ENCODE measurements around the gene MS4A8.
A peak's percentile ranks its signal among the peaks of the same experiment; 100 is the strongest.
"Not testable (repeated sequence)": the region's sequence is repeated elsewhere in the genome, so short reads cannot be mapped to it uniquely, and the experiment has no call there.

Gene MS4A8

GRCh38 chr11:60699936-60700335 is 524 bp downstream of the MS4A8 start:
- Histone ChIP-seq H3K9ac (ENCODE audit: insufficient read length) (no peak overlapping the region), H3K9me3 (ENCODE audit: low read depth, low read length) (no peaks in the 10 kb centered on the region), H3K27ac (peak overlapping the region; percentile 75), H3K36me3 (ENCODE audit: insufficient read depth, low read length) (no peaks in the 10 kb centered on the region), H3K4me3 (peak overlapping the region; percentile 63)
- no peak for DNase-seq (ENCODE audit: low read depth, low spot score)
- TF ChIP-seq FOXP2 (optimal IDR thresholded peaks at IDR 0.05; ENCODE audit: control extremely low read depth, extremely low read length, insufficient read depth) (no peak), EZH2 (IDR thresholded peaks at IDR 0.05) (no peak), POLR2AphosphoS5 (IDR thresholded peaks at IDR 0.05; ENCODE audit: borderline replicate concordance, low read depth, low read length) (no peak)

- H3K9me3 ChIP-seq (ENCODE audit: low read depth, low read length): no peaks in the 10 kb centered on the region
- H3K27ac ChIP-seq: no peak overlapping the region
- no peak for DNase-seq (ENCODE audit: low read depth, low spot score)
- H3K4me3 ChIP-seq: no peak overlapping the region
- TF ChIP-seq FOXP2 (optimal IDR thresholded peaks at IDR 0.05; ENCODE audit: control extremely low read depth, extremely low read length, insufficient read depth): no peak
- no peak for TF ChIP-seq POLR2AphosphoS5 (IDR thresholded peaks at IDR 0.05; ENCODE audit: borderline replicate concordance, low read depth, low read length)
- H3K9ac ChIP-seq (ENCODE audit: insufficient read length): no peak overlapping the region
- no peaks in the 10 kb centered on the region for H3K36me3 ChIP-seq (ENCODE audit: insufficient read depth, low read length)
Observed at GRCh38 chr11:60700689-60701468, 1.5 kb downstream of the MS4A8 start.

GRCh38 chr11:60701469-60701818 is 2.0 kb downstream of the MS4A8 start:
- Histone ChIP-seq H3K9ac (ENCODE audit: insufficient read length) (no peak overlapping the region), H3K27ac (no peak overlapping the region), H3K36me3 (ENCODE audit: insufficient read depth, low read length) (no peaks in the 10 kb centered on the region), H3K4me3 (no peak overlapping the region), H3K9me3 (ENCODE audit: low read depth, low read length) (no peaks in the 10 kb centered on the region)
- TF ChIP-seq POLR2AphosphoS5 (IDR thresholded peaks at IDR 0.05; ENCODE audit: borderline replicate concordance, low read depth, low read length) (no peak), FOXP2 (optimal IDR thresholded peaks at IDR 0.05; ENCODE audit: control extremely low read depth, extremely low read length, insufficient read depth) (no peak), EZH2 (IDR thresholded peaks at IDR 0.05) (no peak)
- DNase-seq (ENCODE audit: low read depth, low spot score): no peak

GRCh38 chr11:60703374-60703773 is 4.0 kb downstream of the MS4A8 start:
- no peak overlapping the region for H3K9ac ChIP-seq (ENCODE audit: insufficient read length)
- TF ChIP-seq EZH2 (IDR thresholded peaks at IDR 0.05) (no peak), FOXP2 (optimal IDR thresholded peaks at IDR 0.05; ENCODE audit: control extremely low read depth, extremely low read length, insufficient read depth) (no peak), POLR2AphosphoS5 (IDR thresholded peaks at IDR 0.05; ENCODE audit: borderline replicate concordance, low read depth, low read length) (no peak)
- no peaks in the 10 kb centered on the region for H3K36me3 ChIP-seq (ENCODE audit: insufficient read depth, low read length)
- no peaks in the 10 kb centered on the region for H3K9me3 ChIP-seq (ENCODE audit: low read depth, low read length)
- no peak overlapping the region for H3K4me3 ChIP-seq
- no peak overlapping the region for H3K27ac ChIP-seq
- no peak for DNase-seq (ENCODE audit: low read depth, low spot score)

- H3K9me3 ChIP-seq (ENCODE audit: low read depth, low read length): no peaks in the 10 kb centered on the region
- TF ChIP-seq EZH2 (IDR thresholded peaks at IDR 0.05) (no peak), FOXP2 (optimal IDR thresholded peaks at IDR 0.05; ENCODE audit: control extremely low read depth, extremely low read length, insufficient read depth) (no peak), POLR2AphosphoS5 (IDR thresholded peaks at IDR 0.05; ENCODE audit: borderline replicate concordance, low read depth, low read length) (no peak)
- DNase-seq (ENCODE audit: low read depth, low spot score): no peak
- no peak overlapping the region for H3K4me3 ChIP-seq
- no peak overlapping the region for H3K9ac ChIP-seq (ENCODE audit: insufficient read length)
- H3K36me3 ChIP-seq (ENCODE audit: insufficient read depth, low read length): no peaks in the 10 kb centered on the region
- H3K27ac ChIP-seq: no peak overlapping the region
Observed at GRCh38 chr11:60705895-60706294, 6.5 kb downstream of the MS4A8 start.

GRCh38 chr11:60706931-60707330 is 7.5 kb downstream of the MS4A8 start:
- Histone ChIP-seq H3K9ac (ENCODE audit: insufficient read length) (no peak overlapping the region), H3K4me3 (no peak overlapping the region), H3K36me3 (ENCODE audit: insufficient read depth, low read length) (no peaks in the 10 kb centered on the region), H3K9me3 (ENCODE audit: low read depth, low read length) (no peaks in the 10 kb centered on the region), H3K27ac (no peak overlapping the region)
- TF ChIP-seq EZH2 (IDR thresholded peaks at IDR 0.05) (no peak), POLR2AphosphoS5 (IDR thresholded peaks at IDR 0.05; ENCODE audit: borderline replicate concordance, low read depth, low read length) (no peak), FOXP2 (optimal IDR thresholded peaks at IDR 0.05; ENCODE audit: control extremely low read depth, extremely low read length, insufficient read depth) (no peak)
- no peak for DNase-seq (ENCODE audit: low read depth, low spot score)

GRCh38 chr11:60710482-60710881 is 11.1 kb downstream of the MS4A8 start:
- TF ChIP-seq POLR2AphosphoS5 (IDR thresholded peaks at IDR 0.05; ENCODE audit: borderline replicate concordance, low read depth, low read length) (no peak), FOXP2 (optimal IDR thresholded peaks at IDR 0.05; ENCODE audit: control extremely low read depth, extremely low read length, insufficient read depth) (no peak), EZH2 (IDR thresholded peaks at IDR 0.05) (no peak)
- no peaks in the 10 kb centered on the region for H3K36me3 ChIP-seq (ENCODE audit: insufficient read depth, low read length)
- H3K4me3 ChIP-seq: no peak overlapping the region
- DNase-seq (ENCODE audit: low read depth, low spot score): no peak
- H3K9me3 ChIP-seq (ENCODE audit: low read depth, low read length): no peaks in the 10 kb centered on the region
- no peak overlapping the region for H3K27ac ChIP-seq
- no peak overlapping the region for H3K9ac ChIP-seq (ENCODE audit: insufficient read length)

- no peaks in the 10 kb centered on the region for H3K9me3 ChIP-seq (ENCODE audit: low read depth, low read length)
- TF ChIP-seq EZH2 (IDR thresholded peaks at IDR 0.05): no peak
- TF ChIP-seq POLR2AphosphoS5 (IDR thresholded peaks at IDR 0.05; ENCODE audit: borderline replicate concordance, low read depth, low read length): no peak
- no peak for TF ChIP-seq FOXP2 (optimal IDR thresholded peaks at IDR 0.05; ENCODE audit: control extremely low read depth, extremely low read length, insufficient read depth)
Observed at GRCh38 chr11:60711276-60711675, 11.9 kb downstream of the MS4A8 start.

GRCh38 chr11:60713423-60713822 is 14.0 kb downstream of the MS4A8 start:
- not testable (repeated sequence) for H3K9ac ChIP-seq (ENCODE audit: insufficient read length); H3K36me3 ChIP-seq (ENCODE audit: insufficient read depth, low read length); DNase-seq (ENCODE audit: low read depth, low spot score); H3K4me3 ChIP-seq; H3K27ac ChIP-seq; H3K9me3 ChIP-seq (ENCODE audit: low read depth, low read length)

More at GRCh38 chr11:60711276-60711675, 11.9 kb downstream of the MS4A8 start:
- Histone ChIP-seq H3K9ac (ENCODE audit: insufficient read length) (no peak overlapping the region), H3K36me3 (ENCODE audit: insufficient read depth, low read length) (no peaks in the 10 kb centered on the region), H3K4me3 (no peak overlapping the region), H3K27ac (no peak overlapping the region)
- no peak for DNase-seq (ENCODE audit: low read depth, low spot score)

Data from SK-N-MC (cell line).